Activated T-helper 1 cell treated with anti-CD3 and anti-CD28 coated beads, Interleukin-2, amount 50 U/mL, for 16 hours (primary cell): ENCODE results near the gene ALK.

Source experiments
- DNase-seq, 2 donors: peaks; one replicate each; pipeline ENCODE4 v3.0.0-alpha.2; 2020; ENCODE audit warnings: low read depth in 1 of 2, low spot score in 1 of 2

The ALK gene

DNA sequence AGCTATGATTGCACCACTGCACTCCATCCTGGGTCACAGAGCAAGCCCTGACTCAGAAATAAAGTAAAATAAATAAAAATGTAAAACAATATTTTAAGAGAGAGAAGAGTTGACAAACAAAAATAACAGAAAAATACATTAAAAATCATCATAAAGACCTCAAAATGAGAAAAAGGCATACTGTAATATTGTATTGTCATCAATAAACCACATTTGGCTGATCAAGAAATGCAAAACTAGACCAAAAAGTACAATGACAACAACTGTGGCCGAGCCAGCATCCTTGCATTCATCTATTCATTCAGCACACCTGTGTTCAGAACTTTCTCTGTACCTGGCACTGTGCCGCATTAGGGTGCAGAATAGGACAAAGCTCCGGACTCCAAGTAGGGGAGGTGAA lies 121.8 kb downstream of the ALK start:
- no peak for DNase-seq

- DNase-seq: no peak
Measured at GRCh38 chr2:29797916-29798315, 123.5 kb downstream of the ALK start.

GRCh38 chr2:29796446-29796845 lies 124.9 kb downstream of the ALK start:
- no peak for DNase-seq

GRCh38 chr2:29789911-29790485 lies 131.4 kb downstream of the ALK start:
- no peak for DNase-seq

GRCh38 chr2:29787473-29788465 lies 133.6 kb downstream of the ALK start:
- no peak for DNase-seq

DNA sequence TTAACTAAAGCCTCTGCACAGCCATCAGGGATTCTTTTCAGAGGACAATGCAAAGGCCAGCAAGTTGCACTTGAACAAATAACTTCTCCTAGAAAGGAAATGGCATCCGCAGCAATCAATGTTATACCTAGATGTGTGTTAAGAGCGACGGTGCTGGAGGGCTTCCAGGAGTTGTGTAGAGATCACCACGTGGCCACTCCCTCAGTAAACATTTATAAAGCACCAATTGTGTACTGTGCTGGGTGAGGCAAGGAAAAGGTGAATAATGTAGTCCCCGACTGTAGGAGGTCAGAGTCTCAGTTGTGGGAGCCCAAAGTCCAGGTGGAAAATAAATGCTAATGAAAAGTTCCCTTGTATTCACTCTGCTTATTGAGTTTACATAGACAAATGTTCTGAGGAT lies 135.0 kb downstream of the ALK start:
- no peak for DNase-seq

GRCh38 chr2:29783666-29784065 lies 137.7 kb downstream of the ALK start:
- DNase-seq: no peak

DNA sequence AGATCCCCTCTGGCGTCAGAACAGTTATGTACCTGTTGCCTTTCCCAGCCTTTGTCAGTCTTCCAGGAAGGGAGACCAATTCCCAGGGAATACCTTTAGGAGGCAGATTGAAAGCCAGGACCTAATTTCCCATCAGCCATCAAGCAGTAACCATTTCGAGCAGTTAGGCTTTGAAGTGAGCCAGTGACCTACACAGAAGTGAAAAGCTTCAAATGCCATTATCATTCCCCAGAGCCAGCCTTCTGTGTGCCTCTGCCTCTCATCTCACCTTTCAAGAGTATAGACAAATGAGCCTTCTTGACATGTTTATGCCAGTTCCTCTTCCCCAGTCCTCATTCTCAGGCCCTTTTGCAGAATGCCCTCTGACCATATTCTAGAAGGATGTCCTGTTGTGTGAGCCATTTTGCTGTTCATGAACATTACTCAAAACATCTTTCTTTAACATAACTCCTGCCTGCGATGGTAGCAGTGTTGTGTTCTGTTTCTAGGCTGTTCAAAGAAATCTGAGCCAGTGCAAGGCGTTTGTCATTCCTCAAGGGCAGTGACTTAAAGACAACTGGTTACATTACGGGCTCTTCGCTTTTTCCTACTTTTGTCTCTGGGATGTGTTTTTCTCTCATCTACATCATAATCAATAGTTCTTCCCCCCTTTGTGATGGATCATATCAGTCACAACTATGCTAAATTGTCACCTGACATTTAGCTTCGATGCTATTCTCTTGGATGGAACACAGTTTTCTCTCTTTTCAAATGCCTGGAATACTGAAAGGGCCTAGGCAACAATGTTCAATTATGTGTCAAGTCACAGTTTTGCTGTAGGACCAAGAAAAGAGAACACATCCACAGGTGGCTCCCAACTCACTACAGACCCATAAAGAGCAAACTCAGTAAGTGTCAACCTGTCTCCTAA lies 138.6 kb downstream of the ALK start:
- DNase-seq: no peak

DNA sequence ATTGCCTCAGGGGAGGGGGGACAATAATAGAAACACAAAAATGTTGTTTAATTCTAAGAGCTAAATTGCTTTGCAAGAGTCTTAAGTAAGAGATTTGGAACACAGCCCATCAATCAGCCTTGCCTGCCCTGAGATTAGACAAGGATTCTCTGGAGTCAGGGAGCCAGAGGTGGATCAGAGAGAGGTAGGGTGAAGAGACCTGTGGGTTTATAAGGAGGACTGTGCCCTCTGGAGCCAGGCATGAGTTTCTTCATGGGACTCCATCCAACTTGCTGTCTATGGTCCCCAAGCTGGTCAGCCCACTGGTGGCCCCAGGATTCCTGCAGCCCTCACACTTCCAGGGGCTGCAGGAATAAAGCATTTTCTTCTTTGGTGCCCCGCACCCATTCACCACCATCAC lies 139.3 kb downstream of the ALK start:
- no peak for DNase-seq

DNA sequence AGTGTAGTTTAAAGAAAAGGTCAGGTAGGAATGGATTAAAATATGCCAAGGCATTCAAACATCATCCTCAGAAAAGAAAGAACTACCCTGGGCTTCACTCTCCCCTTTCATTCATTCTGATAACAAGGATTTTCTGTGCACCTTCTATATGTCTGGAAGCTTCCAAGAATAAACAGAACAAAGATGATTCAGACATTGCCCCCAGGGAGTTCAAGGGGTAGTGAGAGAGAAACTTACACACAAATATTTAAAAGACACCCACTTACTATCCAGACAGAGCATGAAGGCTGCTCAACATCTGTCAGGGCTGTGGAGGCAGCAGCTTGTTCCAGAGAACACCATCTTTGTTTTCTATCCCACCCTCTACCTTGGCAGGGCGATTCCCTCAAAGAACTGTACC lies 140.5 kb downstream of the ALK start:
- no peak for DNase-seq

- DNase-seq: no peak
Measured at GRCh38 chr2:29777161-29777560, 144.2 kb downstream of the ALK start.

- no peak for DNase-seq
Measured at GRCh38 chr2:29776406-29776805, 145.0 kb downstream of the ALK start.

- DNase-seq: no peak
Measured at GRCh38 chr2:29775937-29776336, 145.4 kb downstream of the ALK start.

DNA sequence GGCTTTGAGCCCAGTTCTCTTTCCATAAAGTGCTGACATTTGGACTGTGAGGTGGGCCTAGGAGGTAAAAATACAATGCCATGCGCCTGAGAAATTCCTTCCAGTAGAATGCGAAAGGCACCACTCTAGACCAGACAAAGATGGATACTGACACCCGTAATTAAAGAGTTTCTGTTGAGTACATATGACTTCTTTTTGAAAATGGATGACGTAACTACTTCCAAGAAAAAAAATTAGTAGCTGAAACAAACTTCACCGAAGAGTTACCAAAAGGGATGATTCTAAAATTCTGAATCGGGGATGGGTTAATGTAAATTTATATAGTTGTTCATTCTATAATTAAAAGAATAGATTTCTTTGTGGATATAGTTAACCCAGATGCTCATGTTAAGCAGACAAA lies 146.8 kb downstream of the ALK start:
- no peak for DNase-seq

DNA sequence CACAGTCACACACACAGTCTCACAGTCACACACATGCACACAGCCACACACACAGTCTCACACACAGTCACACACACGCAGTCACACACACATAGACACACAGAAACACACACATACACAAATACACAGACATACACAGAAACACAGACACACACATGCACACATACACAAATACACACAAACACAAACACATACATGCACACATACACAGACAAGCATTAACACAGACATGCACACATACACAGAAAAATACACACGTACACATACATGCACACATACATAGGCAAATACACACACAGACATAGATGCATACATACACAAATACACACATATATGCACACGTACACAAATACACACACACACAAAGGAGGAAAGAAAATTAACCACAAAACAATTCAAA lies 150.5 kb downstream of the ALK start:
- no peak for DNase-seq

DNA sequence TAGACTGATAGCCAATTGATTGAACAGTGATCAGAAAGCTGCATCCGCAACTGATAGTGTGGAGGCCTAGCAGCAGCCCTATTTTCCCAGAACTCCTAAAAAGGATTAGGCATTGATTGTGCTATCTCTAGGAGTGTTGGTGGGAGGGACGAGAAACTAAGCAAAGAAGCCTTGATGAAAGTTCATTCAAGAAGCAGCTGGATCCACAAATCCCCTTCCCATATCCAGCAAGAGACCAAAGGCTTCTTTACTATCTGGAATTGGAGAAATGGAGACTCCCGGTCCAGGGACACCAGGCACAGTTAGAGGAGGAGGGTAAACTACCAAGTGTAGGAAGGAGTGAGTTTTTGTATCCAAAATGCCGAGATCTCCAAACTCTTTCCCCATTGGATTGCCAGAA lies 151.5 kb downstream of the ALK start:
- no peak for DNase-seq

DNA sequence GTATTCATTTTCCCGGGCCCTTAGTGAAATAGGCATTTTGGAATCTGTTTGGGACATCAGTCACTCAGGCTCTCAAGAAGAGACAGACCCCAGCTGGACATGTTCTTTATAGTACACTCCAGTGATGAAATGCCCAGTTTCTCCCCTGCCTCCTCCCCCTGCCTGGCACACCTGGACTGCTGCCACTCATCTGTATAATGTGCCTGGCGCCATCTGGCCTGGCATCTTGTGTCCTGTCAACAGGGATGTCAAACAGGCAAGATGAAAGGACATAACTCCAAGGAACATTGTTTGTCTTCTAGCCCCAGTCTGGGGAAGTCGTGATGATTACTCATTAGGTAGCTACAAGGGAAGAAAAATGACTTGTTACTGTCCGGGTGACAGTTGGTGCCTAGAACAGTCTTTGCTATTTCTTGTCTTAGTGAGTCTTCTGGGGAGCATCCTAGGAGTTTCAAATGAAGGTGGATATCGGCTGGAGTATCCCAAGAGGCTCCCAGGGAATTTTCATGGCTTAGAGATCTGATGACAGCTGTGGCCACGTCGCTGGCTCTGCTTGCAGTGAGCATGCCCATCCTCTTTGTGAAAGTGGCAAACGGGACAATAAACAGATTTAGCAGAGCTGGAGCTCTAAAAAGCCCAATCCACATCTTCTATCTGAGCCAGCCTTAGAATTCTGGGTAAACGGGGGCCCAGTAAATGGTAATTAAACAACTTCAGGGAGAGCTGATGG lies 153.6 kb downstream of the ALK start:
- DNase-seq: no peak

- DNase-seq: no peak
Measured at GRCh38 chr2:29766191-29766590, 155.2 kb downstream of the ALK start.

DNA sequence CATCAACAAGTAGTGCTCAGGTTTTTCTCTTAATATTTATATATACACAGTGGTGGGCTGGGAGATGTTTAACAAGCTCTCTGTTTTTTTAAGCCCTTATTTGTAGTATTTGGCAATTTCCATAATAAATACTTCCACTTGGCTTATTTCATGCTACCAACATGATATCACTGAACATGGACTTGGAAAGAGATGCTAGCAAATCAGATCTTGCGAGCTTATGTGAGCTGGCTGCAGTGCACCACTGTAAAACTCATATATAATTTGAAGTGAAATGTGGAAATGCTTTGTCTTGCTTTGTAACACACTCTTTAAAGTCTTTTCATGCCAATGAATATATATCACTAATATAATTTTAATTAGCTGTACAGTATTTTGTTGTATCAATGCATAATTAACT lies 155.7 kb downstream of the ALK start:
- no peak for DNase-seq

- DNase-seq: no peak
Measured at GRCh38 chr2:29763371-29763770, 158.0 kb downstream of the ALK start.

- no peak for DNase-seq
Measured at GRCh38 chr2:29762239-29762638, 159.1 kb downstream of the ALK start.
